Uterus (tissue), 4 donors: ENCODE data around the gene ABCC12. TPM values are rescaled to one million over a fixed set of nuclear protein-coding genes. Genes with fewer than 3 reads are reported as not detected.
A peak's percentile ranks its signal among the peaks of the same experiment; 100 is the strongest.

ENCODE experiments used
- DNase-seq, 2 donors: peaks; one replicate each; pipeline ENCODE4 v3.0.0-alpha.2; 2019 to 2020
- H3K27ac ChIP-seq, 2 donors: fragments of 200-600 bp; sonication (generic); 1 replicate in 1 of 2; 2 replicates in 1 of 2; pipeline ENCODE4 v1.5.1; 2016 to 2018
- H3K27me3 ChIP-seq, 2 donors: fragments of 200-600 bp; sonication (generic); one replicate each; pipeline ENCODE4 v1.5.1; 2018 to 2019; ENCODE audit warnings: control low read depth in 1 of 2
- H3K36me3 ChIP-seq, 2 donors: fragments of 200-600 bp; sonication (generic); one replicate each; pipeline ENCODE4 v1.5.1; 2019; ENCODE audit warnings: control low read depth in 1 of 2
- H3K4me1 ChIP-seq, 2 donors: fragments of 200-600 bp; sonication (generic); one replicate each; pipeline ENCODE4 v1.5.1; 2018 to 2019; ENCODE audit warnings: control low read depth in 1 of 2
- H3K4me3 ChIP-seq, 2 donors: fragments of 200-600 bp; sonication (generic); 1 replicate in 1 of 2; 2 replicates in 1 of 2; pipeline ENCODE4 v1.5.1; 2018 to 2019; ENCODE audit warnings: mild to moderate bottlenecking in 1 of 2
- H3K9me3 ChIP-seq, 2 donors: fragments of 200-600 bp; sonication (generic); one replicate each; pipeline ENCODE4 v1.5.1; 2019; ENCODE audit warnings: control low read depth in 1 of 2
- POLR2A ChIP-seq, 2 donors: fragments of 450-650 bp; IDR thresholded peaks; one replicate each; pipeline ENCODE4 v1.6.1; 2016; ENCODE audit warnings: antibody characterized with exemption in 2 of 2, mild to moderate bottlenecking in 1 of 2, moderate library complexity in 1 of 2
- intact Hi-C: fragments of 100-400 bp; cut with DNase I; formaldehyde crosslinking; loops from one replicate; pipeline ENCODE4 v1.15.1; 2023; ENCODE audit warnings: low total_unique reads
- total RNA-seq, 4 donors: library from RNA; depleted of rRNA in 3 of 4; stranded (reverse); fragments of >200 nt in 3 of 4; gene quantifications; one replicate each; pipeline versions ENCODE4 v1.1.0 to v1.2.4, GENCODE V29; 2014 to 2023
- TF ChIP-seq, protein P1 (sequence below), 4 experiments: fragments of 200-600 bp in 2 of 4; fragments of 450-650 bp in 2 of 4; sonication (generic) in 2 of 4; IDR thresholded peaks; one replicate each; pipeline ENCODE4 v1.5.1; 2016 to 2019; ENCODE audit warnings: antibody characterized with exemption in 4 of 4, mild to moderate bottlenecking in 2 of 4, moderate library complexity in 1 of 4
- donor health status: DM: yes; HTN: yes; CAD: no.

ABCC12 gene
- total RNA-seq, 4 donors from 2014 or later = not detected

DNA sequence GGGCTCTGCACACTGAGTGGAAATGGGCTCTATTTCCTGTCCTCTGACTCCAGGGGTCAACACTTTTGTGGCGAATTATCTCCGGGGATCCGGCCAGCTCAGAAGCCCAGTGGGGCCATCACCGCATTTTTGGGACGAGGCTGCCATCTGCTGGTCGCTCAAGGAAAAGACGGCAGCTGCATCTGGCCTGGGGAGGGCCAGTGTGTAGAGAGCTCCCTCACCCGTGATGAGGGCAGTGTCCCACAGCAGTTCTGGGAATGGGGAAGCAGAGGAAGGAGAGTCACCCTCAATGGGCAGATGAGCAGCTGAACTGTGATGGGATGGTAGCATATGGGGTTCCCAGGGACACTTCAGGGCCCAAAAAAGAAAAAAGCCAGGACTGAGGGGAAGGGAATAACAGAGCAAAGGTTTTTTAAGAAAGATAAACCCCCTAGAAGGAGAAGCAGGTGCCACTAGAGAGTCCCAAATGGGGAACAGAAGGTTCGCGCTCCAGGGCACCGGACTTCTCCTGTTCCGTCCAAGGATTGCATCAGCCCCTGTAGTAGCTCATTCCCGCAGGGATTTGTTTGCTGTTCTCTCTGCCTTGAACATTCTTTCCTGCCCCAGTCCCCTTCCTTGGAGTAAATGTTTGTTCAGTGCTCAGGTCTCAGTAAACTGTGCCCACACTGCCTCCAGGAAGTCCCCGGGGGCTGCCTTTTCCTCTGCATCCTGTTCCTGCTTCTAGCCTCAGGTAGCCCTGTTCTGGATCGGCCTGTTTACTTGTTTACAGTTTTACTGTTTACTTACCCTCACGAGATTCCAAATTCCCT lies 9.3 kb upstream of the ABCC12 start:
- DNase-seq = peak; percentile 29 to 67
- TF ChIP-seq POLR2A (IDR thresholded peaks at IDR 0.05) = no peak
- TF ChIP-seq, protein P1, sequence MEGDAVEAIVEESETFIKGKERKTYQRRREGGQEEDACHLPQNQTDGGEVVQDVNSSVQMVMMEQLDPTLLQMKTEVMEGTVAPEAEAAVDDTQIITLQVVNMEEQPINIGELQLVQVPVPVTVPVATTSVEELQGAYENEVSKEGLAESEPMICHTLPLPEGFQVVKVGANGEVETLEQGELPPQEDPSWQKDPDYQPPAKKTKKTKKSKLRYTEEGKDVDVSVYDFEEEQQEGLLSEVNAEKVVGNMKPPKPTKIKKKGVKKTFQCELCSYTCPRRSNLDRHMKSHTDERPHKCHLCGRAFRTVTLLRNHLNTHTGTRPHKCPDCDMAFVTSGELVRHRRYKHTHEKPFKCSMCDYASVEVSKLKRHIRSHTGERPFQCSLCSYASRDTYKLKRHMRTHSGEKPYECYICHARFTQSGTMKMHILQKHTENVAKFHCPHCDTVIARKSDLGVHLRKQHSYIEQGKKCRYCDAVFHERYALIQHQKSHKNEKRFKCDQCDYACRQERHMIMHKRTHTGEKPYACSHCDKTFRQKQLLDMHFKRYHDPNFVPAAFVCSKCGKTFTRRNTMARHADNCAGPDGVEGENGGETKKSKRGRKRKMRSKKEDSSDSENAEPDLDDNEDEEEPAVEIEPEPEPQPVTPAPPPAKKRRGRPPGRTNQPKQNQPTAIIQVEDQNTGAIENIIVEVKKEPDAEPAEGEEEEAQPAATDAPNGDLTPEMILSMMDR (IDR thresholded peaks at IDR 0.05) = peak; percentile 69 to 78 (median 72)
- H3K4me1 ChIP-seq = no peaks in the 10 kb centered on the region
- intact Hi-C loops = no loop called here
- no peaks in the 10 kb centered on the region for H3K9me3 ChIP-seq
- H3K27ac ChIP-seq = no peak overlapping the region
- no peaks in the 10 kb centered on the region for H3K27me3 ChIP-seq
- H3K36me3 ChIP-seq = no peaks in the 10 kb centered on the region
- H3K4me3 ChIP-seq = no peak overlapping the region

DNA sequence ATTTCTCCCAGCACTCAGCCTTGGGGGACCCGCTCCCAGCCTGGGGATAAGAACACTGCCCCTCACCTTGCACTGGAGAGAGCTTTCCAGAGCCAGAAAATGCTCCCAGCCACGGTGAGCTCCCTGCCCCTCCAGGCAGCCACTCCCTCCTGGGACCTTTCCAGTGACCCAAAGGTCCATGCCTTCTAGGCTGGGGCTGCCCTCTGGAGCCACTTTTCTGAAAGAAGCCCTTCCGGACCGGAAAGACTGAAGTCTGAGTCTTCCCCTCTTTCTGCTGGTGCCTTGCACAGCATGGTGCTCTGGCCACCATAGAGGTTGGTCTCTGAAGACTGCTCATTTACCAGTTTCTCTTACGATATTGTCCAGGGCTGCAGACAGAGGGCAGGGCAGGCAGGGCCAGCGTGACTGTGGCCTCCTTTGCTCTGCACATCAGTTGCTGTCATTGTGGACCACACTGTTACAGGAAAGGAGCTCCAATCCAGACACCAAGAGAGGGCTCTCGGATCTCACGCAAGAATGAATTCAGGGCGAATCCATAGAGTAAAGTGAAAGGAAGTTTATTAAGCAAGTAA lies 7.1 kb upstream of the ABCC12 start:
- Histone ChIP-seq H3K9me3 (no peaks in the 10 kb centered on the region), H3K36me3 (no peaks in the 10 kb centered on the region), H3K4me3 (no peak overlapping the region), H3K4me1 (no peaks in the 10 kb centered on the region), H3K27ac (no peak overlapping the region), H3K27me3 (no peaks in the 10 kb centered on the region)
- no peak for DNase-seq
- intact Hi-C loops = no loop called here
- TF ChIP-seq, protein P1 (IDR thresholded peaks at IDR 0.05) = no peak
- TF ChIP-seq POLR2A (IDR thresholded peaks at IDR 0.05) = no peak

DNA sequence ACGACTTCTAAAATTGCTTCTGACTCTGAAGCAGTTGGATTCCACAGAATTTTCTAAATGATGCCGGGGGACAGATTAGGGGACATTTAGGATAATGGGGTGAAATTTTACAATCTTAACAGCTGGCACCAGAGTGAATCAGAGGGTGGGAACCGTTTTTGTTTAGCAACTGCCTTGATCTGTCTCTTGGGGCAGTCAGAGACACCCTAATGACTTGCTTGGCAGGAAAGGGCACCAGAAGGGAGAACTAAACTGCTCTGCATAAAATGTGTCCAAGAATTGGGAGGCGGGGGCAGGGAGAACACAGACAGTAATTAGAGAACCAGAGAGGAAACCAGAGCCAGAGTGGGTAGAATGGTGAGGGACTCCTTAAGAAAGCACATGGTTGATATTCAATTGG lies 6.1 kb upstream of the ABCC12 start:
- H3K36me3 ChIP-seq = no peaks in the 10 kb centered on the region
- H3K27ac ChIP-seq = no peak overlapping the region
- TF ChIP-seq, protein P1 (IDR thresholded peaks at IDR 0.05) = no peak
- TF ChIP-seq POLR2A (IDR thresholded peaks at IDR 0.05) = no peak
- H3K4me1 ChIP-seq = no peaks in the 10 kb centered on the region
- no peaks in the 10 kb centered on the region for H3K9me3 ChIP-seq
- no peak overlapping the region for H3K4me3 ChIP-seq
- DNase-seq = no peak
- no peaks in the 10 kb centered on the region for H3K27me3 ChIP-seq
- intact Hi-C loops = no loop called here

DNA sequence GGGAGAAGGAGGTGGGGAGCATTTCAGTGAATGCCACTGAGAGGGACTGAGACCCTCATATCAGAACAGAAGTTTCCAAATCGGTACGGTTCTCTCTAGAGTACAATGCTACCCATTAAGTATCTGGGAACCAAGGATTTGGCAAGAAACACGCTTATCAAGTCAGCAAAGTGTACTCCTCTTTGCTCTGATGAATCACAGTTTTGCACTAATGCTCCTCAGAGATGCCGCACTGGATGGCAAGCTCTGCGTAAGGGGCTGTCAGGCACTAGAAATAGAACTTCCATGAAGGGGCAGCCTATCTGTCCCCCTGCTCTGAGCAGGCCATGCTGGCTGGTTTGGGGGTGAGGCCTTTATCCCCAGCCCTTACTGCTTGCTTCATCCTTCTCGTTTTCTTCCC lies 4.8 kb upstream of the ABCC12 start:
- TF ChIP-seq POLR2A (IDR thresholded peaks at IDR 0.05) = no peak
- TF ChIP-seq, protein P1 (IDR thresholded peaks at IDR 0.05) = no peak
- intact Hi-C loops = no loop called here
- Histone ChIP-seq H3K4me1 (no peaks in the 10 kb centered on the region), H3K36me3 (no peaks in the 10 kb centered on the region), H3K4me3 (no peak overlapping the region), H3K27ac (no peak overlapping the region), H3K9me3 (no peaks in the 10 kb centered on the region), H3K27me3 (no peaks in the 10 kb centered on the region)
- DNase-seq = no peak

DNA sequence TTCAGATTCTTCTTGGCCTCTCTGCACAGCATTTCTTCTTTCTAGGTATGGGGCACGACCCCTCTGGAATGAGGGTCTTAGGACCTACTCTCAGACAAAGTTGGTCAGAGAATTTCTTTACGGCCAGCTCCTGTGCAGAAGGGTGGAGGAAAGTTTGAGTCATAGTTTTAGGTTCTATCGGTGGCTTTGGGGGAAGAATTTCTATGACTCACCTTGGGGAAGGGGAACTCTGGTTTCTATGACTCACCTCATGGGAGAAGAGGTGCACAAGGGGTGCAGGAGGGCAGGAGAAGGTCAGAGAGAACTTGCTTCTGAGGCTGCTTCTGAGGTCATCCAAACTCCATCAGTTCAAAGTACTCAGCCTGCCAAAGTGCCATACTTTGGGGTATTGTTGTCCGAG lies 2.5 kb upstream of the ABCC12 start:
- H3K36me3 ChIP-seq = no peaks in the 10 kb centered on the region
- DNase-seq = no peak
- H3K9me3 ChIP-seq = no peaks in the 10 kb centered on the region
- H3K27me3 ChIP-seq = no peaks in the 10 kb centered on the region
- no peak overlapping the region for H3K4me3 ChIP-seq
- no peaks in the 10 kb centered on the region for H3K4me1 ChIP-seq
- TF ChIP-seq, protein P1 (IDR thresholded peaks at IDR 0.05) = no peak
- no peak for TF ChIP-seq POLR2A (IDR thresholded peaks at IDR 0.05)
- intact Hi-C loops = no loop called here
- no peak overlapping the region for H3K27ac ChIP-seq
